Measurements from ENCODE around the gene LZTR1. TPM values are rescaled to one million over a fixed set of nuclear protein-coding genes. Genes with fewer than 3 reads are reported as not detected.

LZTR1 gene
- total and polyA plus RNA-seq, 12 donors = 14.7 to 36.5 (median 24.4) TPM

DNA sequence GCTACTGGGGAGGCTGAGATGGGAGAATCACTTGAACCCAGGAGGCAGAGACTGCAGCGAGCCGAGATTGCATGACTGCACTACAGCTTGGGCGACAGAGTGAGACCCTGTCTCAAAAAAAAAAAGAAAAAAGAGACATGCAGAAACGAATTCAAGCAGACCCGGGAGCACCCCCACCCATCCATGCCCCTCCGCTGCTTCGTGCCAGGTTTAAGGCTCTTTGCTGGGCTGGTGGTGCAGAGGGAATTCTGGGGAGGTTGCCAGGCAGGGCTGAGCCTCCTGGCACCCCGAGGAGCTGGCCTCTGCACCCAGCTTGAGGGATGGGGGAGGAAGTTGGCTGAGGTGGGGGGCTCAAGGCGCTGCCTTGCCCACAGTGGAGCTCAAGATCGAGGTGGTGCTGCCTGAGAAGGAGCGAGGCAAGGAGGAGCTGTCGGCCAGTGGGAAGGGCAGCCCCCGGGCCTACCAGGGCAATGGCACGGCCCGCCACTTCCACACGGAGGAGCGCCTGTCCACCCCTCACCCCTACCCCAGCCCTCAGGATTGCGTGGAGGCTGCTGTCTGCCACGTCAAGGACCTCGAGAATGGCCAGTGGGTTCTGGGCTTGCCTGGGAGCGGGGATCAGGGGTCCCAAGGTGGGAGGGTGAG, 9.0 kb upstream of the LZTR1 start:
- Histone ChIP-seq H3K4me1 (peaks cover 0 to 25% (median 0%) of the 10 kb centered on the region in 9 donors), H3K4me3 (no peak overlapping the region), H3K36me3 (no peaks in the 10 kb centered on the region), H3K9me3 (no peaks in the 10 kb centered on the region), H3K27me3 (no peaks in the 10 kb centered on the region), H3K27ac (no peak overlapping the region)
- ATAC-seq (no peak), DNase-seq (no peak)
- WGBS, 2 donors = 75 to 78% methylated on average over 20 to 21 of the region's 21 CpGs
- TF ChIP-seq, protein P1, sequence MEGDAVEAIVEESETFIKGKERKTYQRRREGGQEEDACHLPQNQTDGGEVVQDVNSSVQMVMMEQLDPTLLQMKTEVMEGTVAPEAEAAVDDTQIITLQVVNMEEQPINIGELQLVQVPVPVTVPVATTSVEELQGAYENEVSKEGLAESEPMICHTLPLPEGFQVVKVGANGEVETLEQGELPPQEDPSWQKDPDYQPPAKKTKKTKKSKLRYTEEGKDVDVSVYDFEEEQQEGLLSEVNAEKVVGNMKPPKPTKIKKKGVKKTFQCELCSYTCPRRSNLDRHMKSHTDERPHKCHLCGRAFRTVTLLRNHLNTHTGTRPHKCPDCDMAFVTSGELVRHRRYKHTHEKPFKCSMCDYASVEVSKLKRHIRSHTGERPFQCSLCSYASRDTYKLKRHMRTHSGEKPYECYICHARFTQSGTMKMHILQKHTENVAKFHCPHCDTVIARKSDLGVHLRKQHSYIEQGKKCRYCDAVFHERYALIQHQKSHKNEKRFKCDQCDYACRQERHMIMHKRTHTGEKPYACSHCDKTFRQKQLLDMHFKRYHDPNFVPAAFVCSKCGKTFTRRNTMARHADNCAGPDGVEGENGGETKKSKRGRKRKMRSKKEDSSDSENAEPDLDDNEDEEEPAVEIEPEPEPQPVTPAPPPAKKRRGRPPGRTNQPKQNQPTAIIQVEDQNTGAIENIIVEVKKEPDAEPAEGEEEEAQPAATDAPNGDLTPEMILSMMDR (IDR thresholded peaks at IDR 0.05) = no peak
- intact Hi-C loops (cut with DNase I) = no loop called here

DNA sequence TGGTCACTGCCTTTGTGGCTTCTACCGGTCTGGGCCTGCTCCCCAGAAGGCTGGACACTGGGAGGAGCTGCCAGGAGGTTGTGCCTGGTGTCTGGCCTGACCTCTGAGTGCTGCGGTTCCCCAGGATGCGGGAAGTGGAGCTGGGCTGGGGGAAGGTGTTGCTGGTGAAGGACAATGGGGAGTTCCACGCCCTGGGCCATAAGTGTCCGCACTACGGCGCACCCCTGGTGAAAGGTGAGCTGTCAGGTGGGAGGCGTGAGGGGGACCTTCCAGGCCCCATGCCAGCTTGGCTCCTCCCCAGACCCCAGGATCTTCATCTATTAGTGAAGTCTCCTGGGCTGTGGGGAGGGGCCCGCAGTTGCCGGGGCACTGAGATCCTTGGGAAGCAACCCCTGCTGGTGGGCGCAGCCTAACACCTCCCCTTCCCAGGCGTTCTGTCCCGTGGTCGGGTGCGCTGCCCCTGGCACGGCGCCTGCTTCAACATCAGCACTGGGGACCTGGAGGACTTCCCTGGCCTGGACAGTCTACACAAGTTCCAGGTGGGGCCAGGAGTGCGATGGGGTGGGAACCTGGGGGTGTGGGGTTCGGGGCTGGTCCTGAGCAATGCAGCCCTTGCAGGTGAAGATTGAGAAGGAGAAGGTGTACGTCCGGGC, 8.3 kb upstream of the LZTR1 start:
- 57 to 60% methylated on average over 21 of the region's 21 CpGs for WGBS, 2 donors
- H3K36me3 ChIP-seq = no peaks in the 10 kb centered on the region
- H3K27ac ChIP-seq = no peak overlapping the region
- peaks cover 0 to 18% (median 0%) of the 10 kb centered on the region in 9 donors for H3K4me1 ChIP-seq
- DNase-seq (no peak), ATAC-seq (no peak)
- TF ChIP-seq, protein P1 (IDR thresholded peaks at IDR 0.05) = no peak
- intact Hi-C loops (cut with DNase I) = no loop called here
- H3K27me3 ChIP-seq = no peaks in the 10 kb centered on the region
- H3K4me3 ChIP-seq = no peak overlapping the region
- H3K9me3 ChIP-seq = peaks cover 0 to 7% (median 4%) of the 10 kb centered on the region in 11 donors

DNA sequence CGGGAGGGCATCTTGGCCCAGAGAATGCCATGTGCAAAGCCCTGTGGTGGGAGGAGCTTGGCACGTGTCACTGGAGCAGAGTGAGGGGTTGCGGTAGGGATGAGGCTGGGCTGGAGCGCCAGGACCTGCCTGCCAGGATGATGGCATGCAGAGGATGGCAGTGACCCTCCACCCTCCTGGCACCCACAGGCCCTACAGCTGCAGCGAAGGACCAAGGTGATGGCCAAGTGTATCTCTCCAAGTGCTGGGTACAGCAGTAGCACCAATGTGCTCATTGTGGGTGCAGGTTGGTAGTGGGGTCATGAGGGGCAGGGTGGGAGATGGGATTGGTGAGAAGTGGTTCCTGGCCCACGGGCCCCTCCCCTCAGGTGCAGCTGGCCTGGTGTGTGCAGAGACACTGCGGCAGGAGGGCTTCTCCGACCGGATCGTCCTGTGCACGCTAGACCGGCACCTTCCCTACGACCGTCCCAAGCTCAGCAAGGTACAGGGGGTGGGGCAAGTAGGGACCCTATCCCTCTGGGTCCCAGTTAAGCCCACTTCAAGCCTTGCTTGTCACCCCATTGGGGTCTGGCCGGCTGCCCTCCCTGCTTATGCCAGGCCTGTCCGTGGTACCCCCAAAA, 7.7 kb upstream of the LZTR1 start:
- 76 to 80% methylated on average over 16 of the region's 16 CpGs for WGBS, 2 donors
- no peak for DNase-seq
- peaks cover 0 to 10% (median 6%) of the 10 kb centered on the region in 11 donors for H3K9me3 ChIP-seq
- H3K4me1 ChIP-seq = peaks cover 0 to 19% (median 3%) of the 10 kb centered on the region in 9 donors
- H3K27ac ChIP-seq = no peak overlapping the region
- TF ChIP-seq, protein P1 (IDR thresholded peaks at IDR 0.05) = no peak
- H3K27me3 ChIP-seq = no peaks in the 10 kb centered on the region
- intact Hi-C loops (cut with DNase I) = no loop called here
- H3K36me3 ChIP-seq = no peaks in the 10 kb centered on the region
- H3K4me3 ChIP-seq = no peak overlapping the region
- ATAC-seq = no peak

DNA sequence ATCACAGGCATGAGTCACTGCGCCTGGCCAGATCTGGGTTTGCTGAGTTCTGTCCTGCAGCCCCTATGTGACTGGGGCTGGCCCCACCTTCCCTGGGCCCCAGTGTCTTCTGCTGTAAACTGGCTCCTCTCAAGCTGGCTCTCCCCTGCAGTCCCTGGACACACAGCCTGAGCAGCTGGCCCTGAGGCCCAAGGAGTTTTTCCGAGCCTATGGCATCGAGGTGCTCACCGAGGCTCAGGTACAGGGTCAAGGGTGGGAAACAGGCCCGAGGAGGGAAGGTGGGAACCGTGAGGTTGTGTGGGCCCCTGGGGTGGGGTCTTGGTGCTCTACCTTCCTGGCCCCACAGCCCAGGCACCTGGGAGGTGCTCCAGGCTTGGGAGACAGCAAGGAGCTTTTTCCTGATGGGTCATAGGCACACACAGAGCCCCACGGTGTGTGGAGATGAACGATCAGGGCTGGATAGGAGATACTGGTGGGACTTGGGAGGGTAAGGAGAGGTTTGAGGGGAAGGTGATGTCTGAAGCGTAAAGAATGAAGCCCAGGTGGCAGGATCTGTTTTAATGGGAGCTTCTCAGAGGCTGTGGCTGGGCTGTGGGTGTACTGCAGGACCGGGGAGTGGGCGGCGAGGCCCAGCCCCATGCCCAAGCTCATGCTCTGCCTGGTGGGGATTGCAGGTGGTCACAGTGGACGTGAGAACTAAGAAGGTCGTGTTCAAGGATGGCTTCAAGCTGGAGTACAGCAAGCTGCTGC, 6.4 kb upstream of the LZTR1 start:
- no peak for ATAC-seq
- H3K9me3 ChIP-seq = peaks cover 0 to 10% (median 6%) of the 10 kb centered on the region in 11 donors
- DNase-seq = no peak
- H3K36me3 ChIP-seq = no peaks in the 10 kb centered on the region
- TF ChIP-seq, protein P1 (IDR thresholded peaks at IDR 0.05) = no peak
- no peaks in the 10 kb centered on the region for H3K27me3 ChIP-seq
- H3K4me3 ChIP-seq = no peak overlapping the region
- no peak overlapping the region for H3K27ac ChIP-seq
- intact Hi-C loops (cut with DNase I) = no loop called here
- 82 to 85% methylated on average over 14 of the region's 14 CpGs for WGBS, 2 donors
- H3K4me1 ChIP-seq = peaks cover 7 to 29% (median 14%) of the 10 kb centered on the region in 9 donors

Measured in heart right ventricle (tissue), 16 donors.